Globus pallidus (tissue), 1 donor: Measurements from ENCODE around the gene HCN1.

ENCODE experiments used
- DNase-seq: peaks from one replicate; pipeline ENCODE4 v3.0.0-alpha.2; 2015; ENCODE audit warnings: low spot score

Gene HCN1

DNA sequence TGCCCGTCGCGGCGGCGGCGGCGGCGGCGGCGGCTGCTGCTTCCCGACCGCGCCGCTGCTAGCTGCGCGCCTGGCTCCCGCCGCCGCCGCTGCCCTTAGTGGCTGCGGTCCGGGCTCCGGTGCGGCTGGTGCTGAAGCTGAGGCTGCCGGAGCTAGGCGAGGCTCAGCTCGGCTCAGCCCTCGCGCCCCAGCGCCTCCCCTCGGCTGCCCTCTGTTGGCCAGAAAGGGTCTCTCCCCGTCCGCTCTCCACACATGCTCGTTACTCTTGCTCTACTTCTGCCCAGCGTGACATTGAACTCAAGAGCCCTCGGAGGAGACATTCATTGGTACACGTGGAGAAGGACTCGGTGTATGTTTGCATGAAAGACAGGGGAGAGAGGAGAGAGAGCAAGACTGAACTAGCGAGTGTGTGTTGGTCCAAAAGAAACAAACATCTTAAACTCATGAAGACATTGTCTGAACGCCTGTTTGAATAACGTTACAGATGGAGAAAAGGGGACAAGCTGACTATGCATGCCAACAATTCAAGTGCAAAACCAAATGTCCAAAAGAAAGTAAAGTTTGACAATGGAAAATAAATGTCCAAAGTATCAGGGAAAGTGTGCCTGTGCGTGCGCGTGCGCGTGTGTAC lies at the start of gene HCN1:
HCN1 (minus strand) TSS at position 175 of the 631 bp plus-strand sequence.
- DNase-seq: peak; percentile 74

DNA sequence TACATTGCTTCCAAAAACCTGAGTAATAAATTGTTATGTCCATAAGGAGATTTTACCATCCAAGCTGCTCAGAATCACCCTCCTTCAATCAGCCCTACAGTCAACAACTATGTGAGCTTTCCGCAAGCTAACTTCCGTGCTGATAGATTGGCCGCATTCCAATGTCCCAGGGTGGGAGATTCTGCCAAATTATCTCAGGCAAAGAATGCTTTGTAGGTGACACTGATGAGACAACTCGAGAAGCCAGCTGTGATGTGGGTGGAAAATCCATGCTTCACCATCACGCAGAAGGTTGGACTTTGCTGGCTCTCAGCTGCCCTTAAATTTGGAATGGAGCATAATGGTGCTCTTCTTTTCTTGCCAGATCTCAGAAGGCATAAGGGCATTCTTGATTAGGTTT lies 44.9 kb upstream of the HCN1 start:
- no peak for DNase-seq

DNA sequence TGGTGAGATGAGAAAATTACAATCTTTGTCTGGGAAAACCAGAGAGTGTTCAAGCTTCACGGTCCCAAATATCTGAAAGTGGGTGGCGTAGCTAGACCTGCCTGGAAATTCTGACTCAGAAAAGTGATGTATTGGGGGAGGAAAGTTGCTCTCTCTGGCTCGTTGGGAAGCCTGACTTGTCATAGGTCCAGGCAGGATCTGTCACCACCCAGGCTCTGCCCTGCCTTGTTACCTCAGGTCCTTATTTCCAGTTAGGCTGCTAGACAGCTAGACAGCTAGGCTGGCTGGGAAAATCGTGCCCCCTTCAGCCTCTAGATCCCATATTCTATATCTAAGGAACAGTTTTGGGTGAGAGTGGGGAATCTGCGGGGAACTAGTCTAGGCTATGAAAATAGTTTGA lies 41.0 kb upstream of the HCN1 start:
- no peak for DNase-seq

DNA sequence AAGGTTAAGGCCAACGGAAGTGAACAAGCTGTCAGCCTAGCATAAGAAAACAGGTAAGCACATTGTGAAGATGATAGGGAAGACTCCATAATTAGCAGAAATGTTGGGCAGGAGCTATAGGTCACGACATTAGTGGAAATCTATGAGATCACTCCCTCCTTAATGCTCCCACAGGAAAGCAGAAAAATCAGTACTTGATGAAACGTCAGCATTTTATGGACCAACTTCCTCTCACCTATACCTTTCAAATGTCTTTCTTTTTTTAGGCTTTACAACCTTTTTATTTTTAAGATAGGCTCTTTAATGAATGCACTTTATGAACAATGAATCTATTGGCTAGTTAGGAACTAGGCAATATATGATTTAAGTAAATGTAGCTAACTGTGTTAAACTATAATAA lies 29.4 kb upstream of the HCN1 start:
- no peak for DNase-seq

DNA sequence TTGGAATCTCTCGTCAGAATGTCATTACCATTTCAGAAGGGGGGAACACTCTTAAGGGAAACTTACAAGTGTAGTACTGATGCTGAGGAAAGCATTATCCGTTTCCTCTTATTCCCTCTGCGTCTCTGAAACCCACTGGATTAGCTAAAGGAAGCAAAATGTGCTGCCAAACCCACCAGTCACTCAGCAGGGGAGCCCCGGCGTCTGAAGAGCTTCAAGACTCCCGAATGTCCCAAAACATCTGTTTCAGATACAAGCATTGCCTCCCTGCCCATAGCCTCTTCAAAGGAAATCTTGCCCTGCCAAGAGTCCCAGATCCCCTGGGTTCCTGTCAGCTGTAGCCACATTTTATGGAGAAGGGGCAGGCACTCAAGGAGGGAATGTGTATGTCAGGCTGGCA lies 1.0 kb upstream of the HCN1 start:
- DNase-seq: no peak

DNA sequence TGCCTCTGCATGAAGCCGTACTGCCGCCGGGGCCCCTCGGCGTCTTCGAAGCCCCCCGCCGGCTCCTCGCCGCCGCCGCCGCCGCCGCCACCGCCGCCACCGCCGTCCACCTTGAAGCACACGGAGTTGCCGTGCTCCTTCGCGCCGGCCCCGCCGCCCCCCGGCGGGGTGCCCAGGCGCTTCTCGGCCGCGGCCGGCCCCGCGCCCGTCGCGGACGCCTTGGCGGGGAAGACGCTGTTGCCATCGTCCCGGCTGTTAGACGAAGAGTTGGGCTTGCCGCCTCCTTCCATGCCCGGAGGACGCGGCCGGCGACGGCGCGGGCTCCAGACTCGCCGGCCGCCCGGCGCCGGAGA lies 400 bp downstream of the HCN1 start:
- DNase-seq: no peak

DNA sequence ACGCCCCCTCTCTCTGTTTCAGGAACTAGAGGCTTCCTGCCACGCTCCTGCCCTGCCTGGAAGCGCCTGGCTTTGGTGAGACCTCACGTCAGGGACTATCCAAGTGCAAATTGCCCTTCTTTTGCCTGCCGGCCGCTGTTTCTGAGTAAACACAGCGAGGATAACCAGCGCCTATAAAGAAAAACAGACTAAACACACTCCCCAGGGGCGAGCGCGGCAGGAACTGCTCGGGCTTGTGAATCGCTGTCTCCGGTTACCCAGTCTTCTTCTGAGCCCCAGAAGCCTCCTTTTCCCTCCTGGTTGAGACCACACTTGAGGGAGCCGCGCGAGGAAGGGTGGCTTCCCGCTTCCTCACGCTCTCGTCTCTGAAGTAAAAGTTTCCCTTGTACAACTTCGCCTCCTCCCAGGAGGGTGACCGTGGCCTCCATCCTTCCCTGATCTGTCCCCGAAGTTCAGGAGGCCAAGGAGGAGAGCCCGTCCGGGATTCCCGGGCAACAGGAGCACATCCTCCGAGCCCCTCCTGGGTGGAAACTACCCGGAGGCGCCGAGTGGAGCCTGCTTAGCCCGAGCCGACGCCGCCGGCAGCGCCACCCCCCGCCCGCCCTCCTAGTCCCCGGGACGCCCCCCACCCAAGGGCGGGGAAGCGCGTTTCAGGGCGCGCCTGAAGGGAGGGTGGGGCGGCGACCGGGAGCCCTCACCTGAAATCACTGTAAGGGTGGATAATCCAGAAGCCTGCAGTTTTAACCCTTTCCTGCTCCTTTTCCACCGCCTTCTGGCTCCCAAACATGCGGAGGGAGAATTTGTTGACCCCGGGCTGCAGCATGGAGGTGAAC lies 993 bp downstream of the HCN1 start:
- no peak for DNase-seq

DNA sequence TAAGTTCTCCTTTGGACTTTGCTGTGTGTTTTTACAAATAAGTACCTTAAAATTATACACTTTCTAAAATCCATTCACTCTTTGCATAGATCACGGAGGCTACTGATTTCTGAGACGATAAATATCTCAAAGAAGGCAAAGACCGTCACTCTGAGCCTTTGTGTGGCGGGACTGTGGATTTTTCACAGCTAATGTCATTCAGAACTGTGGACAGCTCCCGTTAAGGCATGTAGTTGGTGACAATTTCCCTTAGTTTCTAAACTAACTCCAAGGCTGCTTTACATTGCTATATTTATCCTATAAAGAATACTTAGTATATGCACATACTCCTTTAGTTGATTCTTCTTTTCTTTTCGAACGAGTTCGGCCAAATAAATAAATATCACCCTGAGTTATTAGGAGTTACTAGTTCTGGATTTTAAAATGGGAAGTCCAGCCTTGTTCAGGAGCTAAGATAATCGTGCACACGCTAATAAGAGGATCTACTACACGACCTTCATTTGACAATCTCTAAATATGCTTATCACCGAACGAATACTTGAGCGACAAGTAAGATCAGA lies 1.8 kb downstream of the HCN1 start:
- DNase-seq: no peak

DNA sequence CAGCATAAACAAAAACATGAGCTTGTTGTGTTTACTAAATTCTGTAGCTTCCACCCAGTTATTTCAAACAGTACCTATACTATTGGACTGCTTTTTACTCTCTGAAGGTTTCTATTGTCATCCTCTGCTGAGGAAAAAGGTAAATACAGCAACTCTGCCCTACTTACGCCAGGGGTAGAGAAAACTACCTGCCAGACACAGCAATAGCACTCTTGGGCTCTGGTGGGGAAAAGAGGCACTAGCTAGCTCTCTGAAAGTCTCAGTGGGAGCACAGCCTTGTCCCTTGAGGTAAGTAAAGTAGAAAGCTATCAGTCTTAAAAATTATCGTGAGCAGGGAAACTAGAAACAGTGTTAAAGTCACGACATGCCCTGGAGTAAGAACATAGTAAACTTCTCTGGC lies 3.7 kb downstream of the HCN1 start:
- DNase-seq: no peak

DNA sequence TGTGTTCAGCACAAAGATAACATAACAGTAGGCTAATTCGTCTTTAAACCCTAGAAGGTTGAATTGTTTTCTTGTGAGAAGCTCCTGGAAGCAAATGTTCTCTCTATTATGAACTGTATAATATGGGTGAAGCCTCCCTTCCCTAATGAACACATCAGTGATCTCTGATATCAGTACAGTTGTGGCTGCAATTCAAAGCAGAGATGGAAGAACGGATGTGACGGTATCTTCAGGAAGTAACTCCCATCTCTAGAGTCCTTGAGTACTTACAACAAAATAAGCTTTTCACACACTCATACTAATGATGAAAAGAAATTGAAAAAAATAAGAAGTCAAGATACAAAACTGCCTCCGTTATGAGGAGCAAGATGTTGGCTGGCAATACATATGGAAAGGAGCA lies 4.5 kb downstream of the HCN1 start:
- no peak for DNase-seq

DNA sequence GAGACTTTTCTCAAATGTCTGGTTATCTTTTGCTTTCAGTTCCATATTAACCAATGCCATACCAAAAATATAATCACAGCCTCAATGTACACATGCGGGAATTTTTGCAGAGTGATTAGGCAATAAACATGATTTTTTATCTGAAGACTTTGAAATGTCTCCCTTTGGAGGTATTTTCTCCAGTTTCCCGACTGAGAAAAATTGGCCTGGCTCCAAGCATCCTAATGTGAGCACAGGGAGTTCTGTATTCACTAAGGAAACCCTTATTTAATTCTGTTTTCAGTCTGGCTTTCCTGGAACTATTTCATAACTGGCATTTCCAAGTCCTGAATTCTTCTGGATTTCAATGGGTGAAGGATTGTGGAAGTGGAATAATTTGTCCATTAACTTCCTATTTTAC lies 8.5 kb downstream of the HCN1 start:
- DNase-seq: no peak

DNA sequence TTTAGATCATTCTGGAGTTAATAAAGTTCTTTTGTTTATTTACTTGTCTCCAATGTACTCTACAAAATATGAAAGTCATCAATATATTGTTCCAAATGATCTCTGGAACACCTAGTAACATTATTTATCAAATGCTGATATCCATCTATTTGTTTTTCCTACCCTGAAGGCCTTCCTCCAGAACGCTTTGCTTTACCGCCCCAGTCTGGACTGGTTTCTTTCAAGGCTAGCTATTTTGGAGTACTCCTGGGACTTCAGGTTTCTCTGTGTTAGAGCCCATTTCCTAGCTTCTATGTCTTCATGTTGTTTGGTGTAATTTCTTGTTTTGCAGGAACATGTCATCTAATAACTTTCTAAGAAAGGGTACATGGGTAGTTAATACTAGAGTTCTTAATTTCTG lies 9.6 kb downstream of the HCN1 start:
- no peak for DNase-seq

DNA sequence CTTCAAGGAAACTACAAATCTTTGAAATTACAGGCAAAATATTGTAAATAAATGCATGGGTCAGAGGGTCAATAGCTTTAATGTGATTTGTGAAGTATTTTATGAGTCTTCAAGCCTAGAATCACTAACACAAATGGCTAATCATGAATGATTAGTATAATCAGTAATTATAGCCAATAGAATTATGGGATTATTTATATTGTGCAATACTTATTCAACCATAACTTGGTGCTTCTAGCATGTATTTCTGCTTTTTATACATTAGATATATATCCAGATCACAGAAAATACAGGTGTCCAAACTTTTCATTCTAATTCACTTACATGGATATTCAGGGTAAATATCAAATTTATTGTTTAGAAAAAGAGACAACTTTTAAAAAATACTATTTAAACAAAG lies 12.1 kb downstream of the HCN1 start:
- no peak for DNase-seq

DNA sequence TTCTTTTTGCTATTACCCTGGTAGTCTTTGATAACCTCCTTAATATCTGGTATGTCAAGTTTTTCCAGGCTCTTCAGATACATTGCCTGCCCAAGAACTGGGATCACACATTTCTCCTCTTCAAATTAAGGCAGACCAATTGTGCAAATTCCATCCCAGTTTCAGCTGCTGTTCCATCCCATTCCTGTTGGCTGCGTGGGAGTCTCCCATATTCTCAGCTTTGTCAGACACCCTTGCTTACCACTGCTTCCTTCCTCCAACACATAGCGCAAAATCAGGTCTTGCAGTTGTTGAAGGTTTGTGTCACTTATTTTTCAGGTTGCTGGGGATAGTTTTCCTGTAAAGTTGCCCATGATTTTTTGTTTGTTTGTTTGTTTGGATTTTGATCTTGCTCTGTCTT lies 15.2 kb downstream of the HCN1 start:
- DNase-seq: no peak

DNA sequence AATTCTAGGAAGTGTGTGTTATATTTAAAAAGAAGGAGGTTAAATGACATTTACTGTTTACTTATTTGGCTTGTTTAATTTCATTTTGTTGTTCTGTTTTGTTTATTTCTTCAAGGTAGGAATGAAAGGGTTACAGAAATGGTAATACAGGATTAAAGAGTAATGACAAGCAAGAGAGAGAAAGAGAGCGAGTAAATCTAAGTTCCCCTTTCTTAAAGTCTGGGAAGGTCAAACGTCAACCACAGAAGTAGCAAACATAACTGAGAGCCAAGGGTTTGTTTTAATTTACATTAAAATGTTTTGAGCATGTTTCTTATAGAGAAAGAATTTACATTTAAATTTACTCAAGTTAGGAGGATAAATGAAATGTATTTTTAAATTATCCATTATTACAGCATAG lies 18.7 kb downstream of the HCN1 start:
- no peak for DNase-seq

DNA sequence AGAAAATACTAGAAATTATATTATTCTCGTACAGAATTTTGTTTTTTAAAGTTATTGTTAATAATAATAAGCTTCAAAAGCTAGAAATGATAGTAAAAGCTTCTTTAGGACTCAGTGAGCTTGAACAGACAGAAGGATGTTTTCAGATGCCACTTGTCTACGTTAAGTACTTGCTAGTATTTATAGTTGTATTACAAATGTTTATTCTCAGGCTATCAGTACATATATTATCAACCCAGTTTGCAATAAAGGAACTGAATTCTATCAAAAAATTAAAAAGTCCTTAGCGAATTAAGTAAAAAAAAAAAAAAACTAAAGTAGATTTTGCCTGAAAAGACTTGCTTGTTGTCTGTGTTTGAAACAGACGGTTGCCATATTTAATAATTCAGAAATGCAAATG lies 23.9 kb downstream of the HCN1 start:
- no peak for DNase-seq

DNA sequence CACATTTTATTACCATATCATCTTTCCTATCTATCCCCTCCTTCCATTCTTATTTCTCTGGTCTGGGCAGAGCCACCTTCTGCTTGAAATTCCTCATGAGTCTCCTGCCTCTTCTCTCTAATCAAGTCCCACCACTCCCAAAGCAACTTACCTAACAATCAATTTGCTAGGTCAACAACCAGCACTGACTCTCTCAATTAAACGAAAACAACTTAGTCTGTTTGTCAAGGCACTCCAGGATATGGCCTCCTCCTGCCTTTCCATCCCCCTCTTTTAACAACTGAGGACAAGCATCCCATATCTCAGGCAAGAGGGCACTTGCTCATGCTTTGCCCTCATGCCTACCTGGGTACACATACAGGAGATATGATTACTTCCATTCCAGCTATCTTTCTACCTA lies 47.4 kb downstream of the HCN1 start:
- no peak for DNase-seq

DNA sequence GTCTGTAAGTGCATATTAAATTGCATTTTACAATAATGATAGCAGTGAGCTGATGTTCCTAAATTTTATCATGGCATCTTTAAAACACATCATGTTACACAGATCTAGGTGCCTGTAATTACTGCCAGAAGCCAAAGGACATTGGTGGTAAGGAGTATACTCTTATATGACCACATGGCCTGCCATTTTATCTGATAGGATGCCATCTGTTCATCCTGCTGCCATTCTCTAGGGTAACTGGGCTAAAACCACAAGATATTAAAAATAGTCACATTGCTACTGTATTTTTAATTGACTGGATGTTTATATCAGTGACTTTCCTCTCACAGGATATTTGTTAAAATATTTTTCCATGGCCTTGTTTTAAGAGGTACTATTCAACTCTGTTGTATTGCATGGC lies 53.1 kb downstream of the HCN1 start:
- no peak for DNase-seq

DNA sequence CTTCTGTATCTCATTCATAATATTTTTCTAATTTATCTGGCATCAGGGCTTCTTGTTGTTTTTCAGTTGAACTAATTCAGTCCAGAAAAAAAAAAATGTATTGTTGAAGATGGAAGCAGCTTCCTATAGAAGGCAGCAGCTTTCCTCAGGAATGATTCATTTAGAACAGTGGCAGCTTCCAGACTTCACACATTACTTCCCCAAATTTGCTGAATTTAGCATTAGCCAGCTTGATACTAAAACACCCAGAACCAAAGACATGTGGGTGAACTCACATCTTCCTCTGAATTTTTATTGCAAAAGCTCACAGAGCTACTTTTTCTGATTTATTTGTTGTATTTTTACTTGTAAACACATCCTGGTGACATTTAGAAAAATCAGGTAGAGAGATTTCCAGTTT lies 53.8 kb downstream of the HCN1 start:
- no peak for DNase-seq

DNA sequence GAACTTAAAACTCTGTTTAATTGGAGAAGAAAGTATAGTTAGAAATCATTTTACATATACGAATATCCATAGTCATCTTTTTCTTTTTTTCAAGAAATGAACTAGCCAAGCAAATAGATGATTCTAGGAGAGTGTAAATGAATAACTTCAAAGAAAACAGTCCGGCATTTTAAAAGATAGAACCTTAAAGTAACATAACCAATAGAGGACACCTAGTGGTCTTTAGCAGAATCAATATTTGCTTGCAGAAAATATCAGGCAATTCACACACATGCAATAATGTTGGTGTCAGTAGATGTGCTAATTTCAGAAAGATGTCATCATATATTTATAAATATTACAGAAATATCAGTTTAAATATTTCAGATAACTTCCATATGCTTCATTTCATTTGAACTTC lies 57.1 kb downstream of the HCN1 start:
- DNase-seq: no peak

DNA sequence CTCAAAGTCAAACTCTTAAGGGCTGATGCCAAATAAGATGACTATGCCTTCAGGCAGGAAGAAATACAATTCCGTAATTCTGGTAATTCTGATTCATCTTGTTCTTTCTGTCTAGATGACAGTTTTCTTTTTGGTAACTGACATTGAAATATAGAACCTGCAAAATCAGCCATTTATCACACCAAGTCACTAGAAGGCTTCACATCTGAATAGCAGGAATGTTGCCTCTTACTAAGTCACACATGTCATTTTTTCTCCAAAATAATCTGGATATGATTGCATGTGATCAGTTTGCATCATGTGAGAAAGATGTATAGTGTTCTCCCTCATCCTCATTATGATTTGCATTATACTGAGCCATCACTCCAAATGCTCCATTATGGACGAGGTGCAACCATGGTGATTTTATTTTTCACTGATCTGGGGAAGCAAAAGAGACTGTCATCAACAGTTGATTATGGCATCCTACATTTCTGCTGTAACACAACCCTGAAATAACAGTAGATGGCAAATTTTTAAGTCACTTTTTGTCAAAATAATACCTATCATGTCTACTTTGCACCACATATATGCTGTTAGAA lies 69.0 kb downstream of the HCN1 start:
- DNase-seq: no peak

DNA sequence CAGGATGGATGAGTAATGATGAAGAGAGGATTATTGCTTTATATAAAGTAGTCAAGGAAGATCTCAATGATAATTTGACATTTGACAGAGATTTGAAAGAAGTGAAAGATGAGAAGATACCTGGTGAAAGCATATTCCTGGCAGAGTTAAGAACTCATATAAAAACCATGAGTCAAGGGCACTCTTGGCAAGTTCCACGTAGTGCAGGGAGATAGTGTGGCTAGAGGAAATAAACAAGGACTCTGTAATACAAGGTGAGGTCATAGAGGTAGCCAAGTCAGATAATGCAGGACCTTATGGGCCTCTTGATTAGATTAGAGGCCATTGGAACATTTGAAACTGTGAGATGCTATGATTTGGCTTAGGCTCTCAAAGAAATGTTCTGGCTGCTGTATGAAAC lies 72.3 kb downstream of the HCN1 start:
- DNase-seq: no peak

DNA sequence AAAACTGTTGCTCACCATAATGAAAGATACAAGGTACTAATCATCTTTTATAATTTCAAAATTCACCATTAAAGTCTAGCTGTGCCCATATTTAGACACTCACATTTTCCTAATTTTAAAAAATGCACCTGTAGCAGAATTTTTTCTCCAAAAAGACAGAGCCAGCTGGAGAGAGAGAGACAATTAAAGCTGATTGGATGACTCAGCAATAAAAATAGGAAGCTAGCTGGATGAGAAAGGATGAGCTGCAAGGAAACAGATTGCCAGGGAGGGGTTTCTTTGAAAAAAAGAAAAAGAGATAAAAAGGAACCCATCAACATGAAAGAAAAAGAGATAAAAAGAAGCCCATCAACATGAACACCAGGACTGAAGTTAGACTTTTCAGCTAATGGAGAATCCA lies 73.8 kb downstream of the HCN1 start:
- no peak for DNase-seq
